CD4-positive, alpha-beta T cell treated with Interferon alpha-2 for 1 hour (primary cell): Measurements from ENCODE around the gene RASGEF1C.

ENCODE experiments used
- DNase-seq, 2 donors: peaks; one replicate each; pipeline ENCODE4 v3.0.0-alpha.2; 2020 to 2022

Gene RASGEF1C

DNA sequence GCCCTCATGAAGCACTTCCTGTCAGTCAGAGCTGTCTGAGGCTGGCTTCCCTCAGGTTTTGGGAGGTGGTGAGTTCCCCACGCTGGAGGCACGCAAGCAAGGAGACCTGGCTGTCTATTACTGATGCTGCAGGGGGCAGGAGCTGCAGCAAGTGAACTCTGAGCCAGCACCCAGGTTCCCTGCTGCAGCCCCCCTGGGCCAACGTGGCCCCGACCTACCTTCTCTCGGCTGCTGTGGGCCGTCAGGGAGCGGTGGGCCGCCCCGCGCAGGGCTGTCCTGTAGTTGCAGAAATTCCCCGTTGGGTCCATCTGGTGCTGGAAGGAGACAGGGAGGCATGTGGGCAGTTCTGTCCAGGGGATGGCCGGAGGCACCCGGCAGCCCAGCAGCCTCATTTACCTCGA is 90.6 kb downstream of the RASGEF1C start:
- DNase-seq: no peak

DNA sequence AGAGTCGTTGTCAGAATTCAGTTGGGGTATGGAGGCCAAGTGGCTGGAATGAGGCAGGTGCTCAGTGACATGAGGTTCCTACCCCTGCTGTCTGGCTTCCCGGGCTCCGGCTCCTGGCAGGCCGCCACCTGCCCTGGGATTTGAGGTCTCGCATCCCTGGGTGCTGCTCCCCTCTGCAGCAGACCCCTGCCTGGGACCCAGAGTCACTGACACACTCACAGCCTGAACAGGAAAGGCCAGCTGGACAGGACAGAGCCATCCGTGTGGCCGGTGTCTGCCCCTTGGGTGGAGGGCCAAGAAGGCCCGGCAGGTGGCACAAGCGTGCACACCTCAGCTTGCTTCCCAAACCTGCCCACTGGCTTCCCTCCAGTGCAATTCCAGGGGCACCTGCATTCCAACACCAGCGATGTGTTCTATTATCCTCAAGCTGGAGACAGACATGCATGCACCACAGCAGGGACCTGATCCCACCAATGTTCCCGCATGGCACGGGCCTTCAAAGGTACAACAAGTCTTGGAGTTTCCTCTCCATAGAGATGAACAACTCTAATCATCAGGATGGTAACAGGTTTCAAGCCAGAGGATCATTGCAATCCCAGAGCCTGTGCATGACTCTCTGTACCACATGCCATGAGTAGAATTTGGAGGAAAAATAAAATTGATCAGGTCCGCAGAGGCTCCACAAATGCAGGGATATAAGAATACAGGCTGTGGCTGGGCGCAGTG is 91.8 kb downstream of the RASGEF1C start:
- no peak for DNase-seq

- DNase-seq: no peak
These were observed 92.7 kb downstream of the RASGEF1C start for GRCh38 chr5:180116077-180116999.

GRCh38 chr5:180115326-180116076 is 93.5 kb downstream of the RASGEF1C start:
- no peak for DNase-seq

DNA sequence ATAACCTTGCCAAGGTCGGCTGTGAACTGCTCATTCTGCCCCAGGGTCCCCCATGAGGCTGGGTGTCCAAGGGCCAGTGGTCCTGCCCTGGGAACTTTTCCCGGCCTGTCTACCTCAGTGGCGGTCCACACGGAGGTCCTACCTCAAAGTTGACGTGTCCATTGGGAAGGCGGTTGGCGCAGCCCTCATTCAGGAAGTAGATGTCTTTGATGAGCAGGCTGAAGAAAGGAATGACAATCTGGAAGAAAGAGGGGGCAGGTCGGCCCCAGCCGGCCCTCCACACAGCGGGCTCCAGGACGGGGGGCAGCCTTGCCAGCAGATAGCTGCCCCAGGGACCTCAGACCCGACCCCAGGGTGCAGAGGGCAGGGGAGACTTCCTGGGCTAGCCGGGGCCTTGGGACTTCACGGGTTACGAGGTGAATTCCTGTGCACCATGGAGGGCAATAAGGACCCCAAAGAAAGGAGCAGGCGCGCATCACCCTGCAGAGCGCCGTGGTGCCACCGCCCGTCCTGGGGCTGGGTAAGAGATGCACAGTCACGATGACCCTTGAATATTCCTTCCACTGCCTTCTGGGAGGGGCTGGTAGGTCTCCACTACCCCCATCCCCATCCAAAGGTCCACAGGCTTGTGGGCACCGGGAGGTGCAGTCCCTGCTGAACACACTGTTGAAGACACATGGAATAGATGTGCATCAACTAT is 94.6 kb downstream of the RASGEF1C start:
- DNase-seq: no peak

DNA sequence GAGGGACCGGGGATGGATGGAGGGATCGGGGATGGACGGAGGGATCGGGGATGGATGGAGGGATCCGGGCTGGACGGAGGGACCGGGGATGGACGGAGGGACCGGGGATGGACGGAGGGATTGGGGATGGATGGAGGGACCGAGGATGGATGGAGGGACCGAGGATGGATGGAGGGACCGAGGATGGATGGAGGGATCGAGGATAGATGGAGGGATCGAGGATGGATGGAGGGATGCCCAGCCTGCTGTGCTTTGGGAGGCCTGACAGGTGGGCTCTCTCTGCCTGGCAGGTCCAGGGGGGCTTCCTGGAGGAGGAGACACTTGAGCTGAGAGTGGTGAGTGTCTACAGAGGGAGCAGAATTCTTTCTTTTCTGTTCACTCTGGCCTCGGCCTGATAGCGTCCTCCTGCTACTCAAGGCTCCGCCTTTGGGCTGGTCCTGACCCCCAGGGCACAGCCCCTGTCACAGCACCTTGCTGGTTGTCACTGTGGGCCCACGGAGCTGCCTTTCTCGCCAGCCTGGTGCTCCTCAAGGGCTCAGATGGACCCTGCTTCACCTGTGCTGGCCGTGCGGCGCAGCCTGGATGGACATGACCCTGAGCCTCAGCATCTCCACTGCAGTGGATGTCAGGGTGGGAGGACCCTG is 95.2 kb downstream of the RASGEF1C start:
- DNase-seq: no peak

DNA sequence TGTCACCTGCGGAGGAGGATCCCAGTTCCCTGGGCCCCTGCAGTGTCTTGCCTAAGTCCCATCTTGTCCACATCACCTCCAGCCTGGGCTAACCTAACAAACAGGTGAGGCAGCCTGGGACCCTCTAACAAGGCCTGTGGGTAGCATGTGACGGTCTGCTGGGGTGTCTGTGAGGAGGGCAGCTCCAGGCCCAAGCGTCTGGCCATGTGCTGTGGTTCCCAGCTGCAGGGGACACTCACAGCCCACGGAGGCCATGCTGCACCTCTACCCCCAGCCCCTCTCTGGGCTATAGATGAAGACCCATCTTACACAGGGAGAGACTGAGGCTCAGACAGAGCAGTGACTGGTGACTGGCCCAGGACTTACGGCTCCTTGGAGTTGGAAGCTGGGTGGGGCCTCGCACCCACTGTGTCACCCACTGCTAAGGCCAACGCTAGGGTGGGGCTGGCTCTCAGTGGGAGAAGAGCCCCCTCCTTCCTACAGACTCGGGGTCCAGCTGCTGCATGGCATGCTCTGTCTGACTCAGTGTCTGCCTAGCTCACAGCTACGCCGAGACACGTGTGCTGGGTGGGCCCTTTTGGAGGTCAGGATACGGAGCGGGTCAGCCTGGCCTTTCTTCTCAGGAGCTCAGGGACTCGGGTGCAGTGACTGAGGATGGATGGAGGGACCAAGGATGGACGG is 96.7 kb downstream of the RASGEF1C start:
- no peak for DNase-seq

- no peak for DNase-seq
These were observed 97.6 kb downstream of the RASGEF1C start for GRCh38 chr5:180111273-180112002.

DNA sequence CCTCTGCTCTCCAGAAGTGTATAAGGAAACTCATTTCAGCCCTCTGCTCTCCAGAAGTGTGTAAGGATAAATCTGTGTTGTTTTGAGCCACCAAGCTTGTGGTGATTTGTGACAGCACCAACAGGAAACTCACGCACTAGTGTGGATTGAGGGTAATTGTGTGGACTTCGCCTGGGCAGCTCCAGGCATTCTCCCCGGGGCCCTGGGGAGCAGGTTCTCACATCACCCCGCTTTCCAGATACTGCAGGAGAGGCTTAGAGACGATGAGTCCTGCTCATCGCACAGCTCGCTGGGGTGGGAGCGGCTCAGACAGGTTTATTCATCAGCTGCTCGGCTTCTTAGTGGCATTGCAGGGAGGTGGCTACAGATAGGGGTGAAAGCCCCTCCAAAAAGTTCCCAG is 99.1 kb downstream of the RASGEF1C start:
- DNase-seq: no peak

DNA sequence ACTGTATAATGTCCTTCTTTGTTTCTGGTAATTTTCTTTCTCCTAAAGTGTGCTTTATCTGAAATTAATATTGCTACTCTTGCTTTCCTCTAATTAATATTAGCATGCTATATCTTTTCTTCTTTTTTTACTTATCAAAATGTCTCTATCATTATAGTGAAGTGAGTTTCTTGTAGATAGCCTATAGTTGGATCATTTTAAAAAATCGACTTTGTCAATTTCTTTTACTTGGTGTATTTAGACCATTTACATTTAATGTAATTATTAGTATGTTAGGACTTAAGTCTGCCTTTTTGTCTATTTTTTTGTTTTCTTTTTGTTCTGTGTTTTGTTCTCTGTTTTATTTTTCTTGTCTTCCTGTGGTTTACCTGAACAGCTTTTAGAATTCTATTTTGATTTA is 102.0 kb downstream of the RASGEF1C start:
- DNase-seq: no peak

GRCh38 chr5:180105827-180106312 is 103.1 kb downstream of the RASGEF1C start:
- DNase-seq: no peak

- no peak for DNase-seq
These were observed 104.9 kb downstream of the RASGEF1C start for GRCh38 chr5:180104168-180104530.

GRCh38 chr5:180103487-180104167 is 105.4 kb downstream of the RASGEF1C start:
- no peak for DNase-seq

GRCh38 chr5:180102636-180103035 is 106.4 kb downstream of the RASGEF1C start:
- no peak for DNase-seq

GRCh38 chr5:180101451-180102105 is 107.4 kb downstream of the RASGEF1C start:
- DNase-seq: no peak

GRCh38 chr5:180100621-180101450 is 108.2 kb downstream of the RASGEF1C start:
- DNase-seq: no peak

GRCh38 chr5:180099733-180100611 is 109.0 kb downstream of the RASGEF1C start:
- no peak for DNase-seq
